HG03280 (cell line): ENCODE data around the gene TAF1.
"Not testable (repeated sequence)": the region's sequence is repeated elsewhere in the genome, so short reads cannot be mapped to it uniquely, and the experiment has no call there.

Source experiments
- ATAC-seq: cut with Tn5 transposase; IDR thresholded peaks from one replicate; pipeline ENCODE4 v1.9.1; 2021; ENCODE audit warnings: mild to moderate bottlenecking, moderate library complexity; ENCODE audit not compliant: unreplicated experiment

TAF1 gene

GRCh38 chrX:71438750-71439149 lies 72.6 kb downstream of the TAF1 start:
- no peak for ATAC-seq

GRCh38 chrX:71439420-71439819 lies 73.3 kb downstream of the TAF1 start:
- ATAC-seq: no peak

DNA sequence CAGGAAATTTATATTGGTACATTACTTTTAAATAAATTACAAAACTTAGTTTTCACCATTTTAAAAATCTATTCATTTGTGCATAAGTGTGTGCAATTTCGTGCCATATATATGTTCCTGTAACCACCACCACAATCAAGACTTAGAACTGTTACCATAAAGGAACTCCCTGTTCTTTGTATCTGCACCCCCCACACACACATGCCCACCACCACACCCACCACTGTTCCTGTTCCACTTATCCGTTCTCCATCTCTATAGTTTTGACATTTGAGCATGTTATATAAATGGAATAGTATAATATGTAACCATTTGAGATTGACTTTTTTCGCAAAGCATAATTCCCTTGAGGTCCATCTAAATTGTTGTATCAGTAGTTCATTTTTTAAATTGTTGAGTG lies 73.7 kb downstream of the TAF1 start:
- ATAC-seq: no peak

- no peak for ATAC-seq
These were observed 74.2 kb downstream of the TAF1 start for GRCh38 chrX:71440401-71440800.

- ATAC-seq: not testable (repeated sequence)
These were observed 75.7 kb downstream of the TAF1 start for GRCh38 chrX:71441809-71442208.

DNA sequence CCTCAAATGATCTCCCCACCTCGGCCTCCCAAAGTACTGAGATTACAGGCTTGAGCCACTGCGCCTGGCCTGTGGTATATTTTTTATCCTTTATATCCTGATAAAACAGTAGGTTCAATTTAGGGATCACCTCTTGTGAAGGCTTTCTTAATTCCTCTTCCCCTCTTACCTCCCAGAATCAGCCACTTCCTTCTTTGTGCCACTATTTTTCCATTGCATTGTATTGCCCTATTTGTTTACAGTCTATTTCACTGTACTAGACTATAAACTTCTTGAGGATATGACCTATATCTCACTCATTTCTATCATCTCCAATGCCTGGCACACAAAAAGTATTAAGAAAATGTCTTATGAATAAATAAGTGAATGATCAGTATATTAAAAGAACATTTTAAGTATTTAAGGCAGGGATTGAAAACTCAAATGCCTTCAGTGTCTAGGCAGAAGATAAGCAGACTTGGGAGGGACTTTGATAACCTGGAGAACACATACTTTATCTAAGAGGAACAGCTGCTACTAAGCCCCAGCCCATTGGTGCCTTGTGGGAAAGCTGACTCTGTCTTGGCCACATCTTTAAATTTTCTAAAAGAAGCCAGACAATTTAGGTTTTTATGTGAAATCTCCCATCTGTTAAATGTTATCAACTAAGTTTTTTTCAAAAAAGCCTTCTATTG lies 84.4 kb downstream of the TAF1 start:
- ATAC-seq: no peak

DNA sequence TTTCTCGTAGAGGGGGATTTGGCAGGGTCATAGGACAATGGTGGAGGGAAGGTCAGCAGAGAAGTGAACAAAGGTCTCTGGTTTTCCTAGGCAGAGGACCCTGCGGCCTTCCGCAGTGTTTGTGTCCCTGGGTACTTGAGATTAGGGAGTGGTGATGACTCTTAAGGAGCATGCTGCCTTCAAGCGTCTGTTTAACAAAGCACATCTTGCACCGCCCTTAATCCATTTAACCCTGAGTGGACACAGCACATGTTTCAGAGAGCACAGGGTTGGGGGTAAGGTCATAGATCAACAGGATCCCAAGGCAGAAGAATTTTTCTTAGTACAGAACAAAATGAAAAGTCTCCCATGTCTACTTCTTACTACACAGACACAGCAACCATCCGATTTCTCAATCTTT lies 85.4 kb downstream of the TAF1 start:
- not testable (repeated sequence) for ATAC-seq

DNA sequence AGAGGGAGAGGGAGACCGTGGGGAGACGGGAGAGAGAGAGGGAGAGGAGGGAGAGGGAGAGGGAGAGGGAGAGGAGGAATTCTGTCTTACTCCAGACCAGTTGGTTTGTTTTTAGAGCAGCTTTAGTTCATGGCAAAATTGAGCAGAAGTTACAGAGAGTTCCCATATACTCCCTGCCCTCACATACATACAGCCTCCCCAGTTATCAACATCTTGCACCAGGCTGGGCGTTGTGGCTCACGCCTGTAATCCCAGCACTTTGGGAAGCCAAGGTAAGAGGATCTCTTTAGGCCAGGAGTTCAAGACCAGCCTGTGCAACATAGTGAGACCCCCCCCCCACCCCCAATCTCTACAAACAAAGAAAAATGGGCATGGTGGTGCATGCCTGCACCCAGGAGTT lies 86.9 kb downstream of the TAF1 start:
- no peak for ATAC-seq

DNA sequence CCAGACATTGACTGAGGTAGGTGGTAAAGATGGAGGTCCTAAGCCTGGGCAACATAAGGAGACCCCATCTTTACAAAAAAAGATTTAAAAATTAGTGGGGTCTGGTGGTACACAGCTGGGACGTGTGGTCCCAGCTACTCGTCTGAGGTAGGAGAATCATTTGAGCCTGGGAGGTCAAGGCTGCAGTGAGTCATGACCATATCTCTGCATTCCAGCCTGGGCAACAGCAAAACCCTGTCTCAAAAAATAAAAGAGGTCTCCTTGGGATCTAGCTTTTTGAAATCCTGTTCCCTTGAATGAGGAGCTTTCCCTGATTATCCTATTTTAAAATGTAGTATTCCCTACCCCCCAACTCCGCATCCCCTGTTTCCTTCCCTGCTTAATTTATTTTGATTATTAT lies 88.1 kb downstream of the TAF1 start:
- no peak for ATAC-seq

GRCh38 chrX:71458866-71459265 lies 92.7 kb downstream of the TAF1 start:
- no peak for ATAC-seq

- ATAC-seq: no peak
These were observed 98.8 kb downstream of the TAF1 start for GRCh38 chrX:71464968-71465367.

DNA sequence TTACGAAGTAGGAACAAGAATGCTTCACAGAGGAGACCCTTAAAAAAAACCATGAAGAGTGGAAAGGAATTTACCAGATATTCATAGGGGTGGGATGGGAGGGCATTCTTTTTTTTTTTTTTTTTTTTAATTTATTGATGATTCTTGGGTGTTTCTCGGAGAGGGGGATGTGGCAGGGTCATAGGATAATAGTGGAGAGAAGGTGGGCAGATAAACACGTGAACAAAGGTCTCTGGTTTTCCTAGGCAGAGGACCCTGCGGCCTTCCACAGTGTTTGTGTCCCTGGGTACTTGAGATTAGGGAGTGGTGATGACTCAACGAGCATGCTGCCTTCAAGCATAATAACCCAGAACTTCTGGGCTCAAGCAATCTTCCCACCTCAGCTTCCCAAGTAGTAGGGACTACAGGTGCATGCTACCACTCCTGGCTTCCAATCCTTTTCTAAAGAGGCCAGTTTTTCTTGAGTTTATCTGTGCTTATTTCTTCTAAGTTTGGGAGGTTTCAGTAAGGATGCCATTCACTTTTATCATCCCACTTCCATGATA lies 100.9 kb downstream of the TAF1 start:
- no peak for ATAC-seq

- no peak for ATAC-seq
These were observed 109.8 kb downstream of the TAF1 start for GRCh38 chrX:71475785-71476540.

GRCh38 chrX:71482228-71482958 lies 116.2 kb downstream of the TAF1 start:
- ATAC-seq: no peak

- ATAC-seq: no peak
These were observed 121.7 kb downstream of the TAF1 start for GRCh38 chrX:71487814-71488213.

GRCh38 chrX:71489540-71489939 lies 123.4 kb downstream of the TAF1 start:
- no peak for ATAC-seq

DNA sequence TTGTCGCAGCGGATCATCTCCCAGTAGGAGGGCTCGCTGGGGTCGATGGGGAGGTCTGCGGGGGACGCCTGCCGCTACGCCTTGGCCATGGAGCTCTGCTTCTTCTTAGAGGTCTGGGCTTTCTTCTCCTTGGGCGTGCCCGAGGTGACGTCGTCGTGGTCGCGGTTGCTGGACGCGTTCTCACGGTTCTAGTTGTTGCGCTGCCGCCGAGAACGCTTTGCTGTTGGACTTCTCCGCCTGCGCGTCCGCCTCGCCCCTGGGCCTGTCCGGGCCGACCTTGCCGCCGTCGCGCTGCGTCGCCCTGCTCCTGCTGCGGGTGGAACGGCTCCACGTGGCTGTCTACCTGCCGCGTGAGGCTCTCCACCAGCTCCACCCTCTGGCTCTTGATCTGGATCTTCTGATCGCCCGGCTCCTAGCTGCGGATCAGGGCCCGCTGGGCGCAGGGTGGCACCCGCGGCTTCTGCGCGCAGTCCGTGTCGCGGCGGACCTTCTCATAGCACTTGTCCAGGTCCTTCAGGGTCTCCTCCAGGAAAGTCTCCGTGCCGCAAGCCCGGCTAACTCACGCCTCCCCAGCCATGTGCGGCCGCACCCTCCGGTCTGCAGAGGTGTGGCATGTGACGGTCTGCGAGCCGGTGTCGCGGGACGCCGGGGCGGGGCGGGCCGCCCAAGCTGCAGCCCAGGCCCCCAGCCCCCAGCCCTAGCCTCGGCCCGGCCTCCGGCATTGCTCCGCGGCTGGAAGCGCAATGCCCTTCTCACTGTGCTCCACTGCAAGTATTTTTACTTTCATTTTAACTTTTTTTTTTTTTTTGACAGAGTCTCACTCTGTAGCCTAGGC lies 126.3 kb downstream of the TAF1 start:
- no peak for ATAC-seq

DNA sequence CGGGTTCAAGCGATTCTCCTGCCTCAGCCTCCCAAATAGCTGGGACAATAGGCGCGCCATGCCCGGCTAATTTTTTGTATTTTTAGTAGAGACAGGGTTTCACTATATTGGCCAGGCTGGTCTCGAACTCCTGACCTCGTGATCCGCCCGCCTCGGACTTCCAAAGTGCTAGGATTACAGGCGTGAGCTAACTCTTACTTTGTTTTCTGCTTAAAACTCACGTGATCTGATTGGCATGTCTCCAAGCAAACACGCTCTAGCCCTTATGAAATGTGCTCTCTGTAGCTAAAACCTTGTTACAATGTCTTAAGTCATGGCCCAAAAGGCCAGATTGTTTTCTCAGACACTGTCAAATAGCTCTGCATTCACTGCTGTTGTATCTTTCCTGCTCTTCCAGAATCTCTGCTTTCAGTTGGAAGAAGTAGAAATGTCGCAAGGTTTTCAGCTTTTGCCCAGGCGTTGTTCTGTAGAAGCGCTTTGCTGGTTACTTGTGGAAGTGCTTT lies 127.0 kb downstream of the TAF1 start:
- ATAC-seq: no peak

GRCh38 chrX:71495979-71496378 lies 129.8 kb downstream of the TAF1 start:
- ATAC-seq: not testable (repeated sequence)

DNA sequence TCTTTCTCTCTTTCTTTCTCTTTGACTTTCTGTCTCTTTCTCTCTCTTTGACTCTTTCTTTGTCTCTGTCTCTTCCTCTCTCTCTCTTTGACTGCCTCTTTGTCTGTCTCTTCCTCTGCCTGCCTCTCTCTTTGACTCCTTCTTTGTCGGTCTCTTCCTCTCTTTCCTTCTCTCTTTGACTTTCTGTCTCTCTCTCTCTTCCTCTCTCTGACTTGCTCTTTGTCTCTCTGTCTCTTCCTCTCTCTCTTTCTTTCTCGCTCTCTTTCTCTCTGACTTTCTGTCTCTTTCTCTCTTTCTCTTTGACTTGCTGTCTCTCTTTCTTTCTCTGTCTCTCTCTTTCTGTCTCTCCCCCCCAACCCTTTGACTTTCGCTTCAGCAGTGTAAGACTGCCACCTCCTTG lies 130.3 kb downstream of the TAF1 start:
- no peak for ATAC-seq

- not testable (repeated sequence) for ATAC-seq
These were observed 135.9 kb downstream of the TAF1 start for GRCh38 chrX:71502080-71502479.
